AG10803 (cell line): ENCODE data around the gene ATP1A4.
"Not testable (repeated sequence)": the region's sequence is repeated elsewhere in the genome, so short reads cannot be mapped to it uniquely, and the experiment has no call there.

Source experiments
- DNase-seq: peaks from one replicate; pipeline ENCODE4 v3.0.0; 2010; ENCODE audit warnings: low read depth
- H3K4me3 ChIP-seq: 2 replicates; pipeline ENCODE4 v1.5.1; 2011; ENCODE audit warnings: mild to moderate bottlenecking, low read length, control low read depth
- TF ChIP-seq, protein P1 (sequence below): conservative IDR thresholded peaks from 2 replicates; pipeline ENCODE4 v1.5.1; 2011; ENCODE audit warnings: mild to moderate bottlenecking, low read length, control low read depth, inconsistent platforms

ATP1A4 gene

DNA sequence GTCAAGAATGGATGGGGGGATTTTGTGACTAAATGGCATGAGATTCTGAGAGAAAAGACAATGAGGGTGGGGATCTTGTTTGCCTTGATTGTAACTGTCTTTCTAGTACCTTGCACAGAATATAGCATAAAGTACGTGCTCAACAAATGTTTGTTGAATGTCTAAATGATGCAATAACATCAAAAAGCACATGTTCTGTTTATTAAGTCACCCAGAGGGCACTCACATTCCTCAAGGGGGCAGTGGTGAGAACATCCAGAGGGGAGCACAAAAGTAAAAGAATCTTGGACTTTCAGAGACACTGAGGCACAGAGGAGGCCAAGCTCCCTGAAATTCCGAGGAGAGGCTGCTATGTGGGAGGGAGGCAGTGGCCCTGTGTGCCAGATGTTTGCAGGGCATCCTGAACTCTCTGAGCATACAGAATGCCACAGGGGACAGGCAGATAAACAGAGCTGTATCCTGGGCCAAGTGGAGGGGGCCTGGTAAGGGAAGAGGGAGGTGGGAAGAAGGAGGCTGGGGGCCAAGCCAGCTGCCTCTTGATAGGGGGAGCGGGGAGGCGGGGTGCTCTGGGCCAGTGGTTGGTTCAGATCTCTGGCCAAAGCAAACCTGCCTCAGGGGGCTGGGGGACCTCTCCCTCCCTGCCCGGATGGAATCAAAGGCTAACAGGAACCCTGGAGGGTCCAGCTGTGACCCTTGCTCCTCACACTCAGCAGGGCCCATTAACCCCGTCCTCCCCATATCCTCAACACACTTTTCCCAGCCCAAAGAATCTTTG lies 42.3 kb upstream of the ATP1A4 start:
- TF ChIP-seq, protein P1, sequence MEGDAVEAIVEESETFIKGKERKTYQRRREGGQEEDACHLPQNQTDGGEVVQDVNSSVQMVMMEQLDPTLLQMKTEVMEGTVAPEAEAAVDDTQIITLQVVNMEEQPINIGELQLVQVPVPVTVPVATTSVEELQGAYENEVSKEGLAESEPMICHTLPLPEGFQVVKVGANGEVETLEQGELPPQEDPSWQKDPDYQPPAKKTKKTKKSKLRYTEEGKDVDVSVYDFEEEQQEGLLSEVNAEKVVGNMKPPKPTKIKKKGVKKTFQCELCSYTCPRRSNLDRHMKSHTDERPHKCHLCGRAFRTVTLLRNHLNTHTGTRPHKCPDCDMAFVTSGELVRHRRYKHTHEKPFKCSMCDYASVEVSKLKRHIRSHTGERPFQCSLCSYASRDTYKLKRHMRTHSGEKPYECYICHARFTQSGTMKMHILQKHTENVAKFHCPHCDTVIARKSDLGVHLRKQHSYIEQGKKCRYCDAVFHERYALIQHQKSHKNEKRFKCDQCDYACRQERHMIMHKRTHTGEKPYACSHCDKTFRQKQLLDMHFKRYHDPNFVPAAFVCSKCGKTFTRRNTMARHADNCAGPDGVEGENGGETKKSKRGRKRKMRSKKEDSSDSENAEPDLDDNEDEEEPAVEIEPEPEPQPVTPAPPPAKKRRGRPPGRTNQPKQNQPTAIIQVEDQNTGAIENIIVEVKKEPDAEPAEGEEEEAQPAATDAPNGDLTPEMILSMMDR: peak; percentile 68
- no peak overlapping the region for H3K4me3 ChIP-seq
- DNase-seq: peak; percentile 66

DNA sequence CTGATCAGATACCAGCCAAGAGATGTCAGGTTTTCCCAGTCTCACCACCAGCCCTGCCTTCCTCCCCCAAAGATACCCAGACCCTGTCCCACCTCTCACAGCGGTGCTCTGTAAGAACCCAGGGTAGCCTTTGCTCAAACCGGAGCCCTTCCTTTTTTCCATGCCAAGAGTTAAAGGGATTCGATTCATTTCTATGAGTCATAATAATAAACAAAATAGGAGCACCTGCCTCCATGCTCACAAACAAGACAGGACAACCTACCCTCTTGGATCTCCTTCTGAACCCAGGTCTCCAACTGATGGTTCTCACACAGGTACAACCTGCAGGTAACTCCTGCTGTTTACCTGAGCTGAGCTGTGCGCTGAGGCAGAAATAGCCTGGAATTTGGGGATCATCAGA lies 41.7 kb upstream of the ATP1A4 start:
- TF ChIP-seq, protein P1: no peak
- no peak for DNase-seq
- H3K4me3 ChIP-seq: no peak overlapping the region

DNA sequence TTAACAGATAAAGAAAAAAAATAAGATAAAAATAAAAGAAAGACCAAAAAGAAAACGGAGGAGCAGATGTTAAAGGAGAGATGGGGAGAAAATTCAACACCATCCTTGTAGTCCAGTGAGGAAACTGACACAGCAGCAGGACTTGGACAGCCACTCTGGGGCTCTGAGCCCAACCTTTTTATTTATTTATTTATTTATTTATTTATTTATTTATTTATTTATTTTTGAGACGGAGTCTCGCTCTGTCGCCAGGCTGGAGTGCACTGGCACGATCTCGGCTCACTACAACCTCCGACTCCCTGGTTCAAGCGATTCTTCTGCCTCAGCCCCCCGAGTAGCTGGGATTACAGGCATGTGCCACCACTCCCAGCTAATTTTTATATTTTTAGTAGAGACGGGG lies 39.9 kb upstream of the ATP1A4 start:
- not testable (repeated sequence) for H3K4me3 ChIP-seq, DNase-seq

DNA sequence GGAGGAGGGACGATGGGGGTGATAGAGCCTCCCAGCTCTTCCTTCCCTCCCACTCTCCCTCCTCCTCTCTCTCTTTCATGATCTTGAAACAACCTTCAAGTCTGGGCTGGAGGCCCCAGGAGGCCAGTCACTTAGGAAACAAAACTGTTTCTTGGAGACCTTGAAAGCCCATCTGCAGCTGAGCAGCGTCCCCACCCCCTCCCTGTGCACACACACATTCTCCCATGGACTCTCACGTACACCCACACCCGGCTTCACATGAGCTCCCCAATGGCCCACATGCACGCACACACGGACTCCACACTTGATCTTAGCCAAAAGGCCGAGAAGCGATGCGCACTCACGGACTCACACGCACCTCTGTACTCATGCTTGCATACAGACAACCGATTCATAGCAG lies 39.0 kb upstream of the ATP1A4 start:
- H3K4me3 ChIP-seq: no peak overlapping the region
- TF ChIP-seq, protein P1: no peak
- peak; percentile 29 for DNase-seq

DNA sequence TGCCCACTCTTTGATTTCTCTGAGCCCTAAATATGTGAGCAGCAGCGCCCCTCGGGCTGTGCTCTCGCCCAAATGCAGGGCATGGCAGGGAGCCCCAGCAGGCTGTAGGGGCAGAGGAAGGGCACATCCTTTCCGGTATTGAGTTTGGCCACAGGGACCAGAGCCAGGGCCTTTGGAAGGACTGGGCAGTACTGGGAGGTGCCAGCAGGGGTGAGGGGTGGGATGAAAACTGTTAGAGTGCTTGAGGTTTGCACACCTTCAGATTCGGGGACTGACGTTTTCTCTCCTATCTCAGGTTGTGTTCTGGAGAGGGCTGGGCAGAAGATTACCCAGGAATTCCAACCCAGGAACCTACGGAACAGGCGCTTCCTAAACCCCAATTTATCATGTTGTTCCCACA lies 38.0 kb upstream of the ATP1A4 start:
- no peak for DNase-seq
- no peak overlapping the region for H3K4me3 ChIP-seq
- TF ChIP-seq, protein P1: no peak

DNA sequence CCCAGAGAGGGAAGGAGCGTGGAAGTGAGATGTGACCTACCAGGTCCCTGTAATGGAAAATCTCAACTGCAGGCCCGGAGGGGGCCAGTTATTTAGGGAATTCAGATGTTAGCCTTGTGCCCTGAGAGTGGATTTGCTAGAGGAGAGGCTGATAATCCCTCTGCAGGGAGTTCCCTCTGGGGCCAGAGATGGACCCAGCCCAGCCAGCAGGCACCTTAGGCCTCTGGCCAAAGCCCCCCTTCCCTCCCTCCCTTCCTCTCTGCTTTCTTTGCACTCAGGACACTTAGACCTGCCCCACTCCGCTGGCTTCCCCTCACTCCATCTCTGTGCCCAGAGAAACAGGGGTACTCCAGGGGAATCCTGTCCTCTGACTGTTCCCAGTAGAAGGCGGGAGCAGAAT lies 37.3 kb upstream of the ATP1A4 start:
- DNase-seq: no peak
- TF ChIP-seq, protein P1: no peak
- no peak overlapping the region for H3K4me3 ChIP-seq

DNA sequence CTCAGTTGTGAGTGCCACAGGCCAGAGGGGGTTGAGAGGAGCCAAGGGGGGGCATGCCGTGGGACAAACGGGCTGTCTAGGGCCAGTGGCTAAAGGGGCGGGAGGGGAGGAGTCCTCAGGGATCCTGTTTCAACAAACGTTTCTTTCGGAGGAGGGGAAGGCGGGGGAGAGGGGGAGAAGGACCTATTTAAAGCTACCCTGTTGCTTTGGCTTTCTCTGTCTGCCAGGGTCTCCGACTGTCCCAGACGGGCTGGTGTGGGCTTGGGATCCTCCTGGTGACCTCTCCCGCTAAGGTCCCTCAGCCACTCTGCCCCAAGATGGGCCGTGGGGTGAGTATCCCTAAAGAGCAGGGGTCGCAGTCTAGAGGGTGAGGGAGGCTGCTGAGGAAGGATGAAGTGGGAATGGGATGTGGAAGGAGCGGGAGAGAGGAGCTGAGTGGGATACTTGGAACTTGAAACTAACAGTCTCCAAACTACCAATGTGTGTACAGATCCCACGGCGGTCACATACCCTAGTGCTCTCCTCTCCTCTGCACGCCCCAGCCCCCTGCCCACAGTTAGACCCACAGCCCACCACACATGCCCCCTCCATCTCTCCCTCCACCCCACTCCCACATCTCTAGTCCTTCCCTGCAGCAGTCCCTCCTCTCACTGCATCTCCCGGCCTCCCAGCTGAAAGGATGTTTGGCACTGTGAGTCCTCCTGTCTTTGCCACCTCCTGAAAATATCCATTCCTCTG lies 35.7 kb upstream of the ATP1A4 start, which contains the start of gene ATP1A2:
TSS of gene ATP1A2 (plus strand) at position 215 of the 738 bp plus-strand sequence. CDS start at position 318, 103 bp downstream.
- no peak within 1 kb of the TSS for H3K4me3 ChIP-seq
- no peak for DNase-seq
- TF ChIP-seq, protein P1: no peak
